Measurements from ENCODE around the gene EXOC7.

DNA sequence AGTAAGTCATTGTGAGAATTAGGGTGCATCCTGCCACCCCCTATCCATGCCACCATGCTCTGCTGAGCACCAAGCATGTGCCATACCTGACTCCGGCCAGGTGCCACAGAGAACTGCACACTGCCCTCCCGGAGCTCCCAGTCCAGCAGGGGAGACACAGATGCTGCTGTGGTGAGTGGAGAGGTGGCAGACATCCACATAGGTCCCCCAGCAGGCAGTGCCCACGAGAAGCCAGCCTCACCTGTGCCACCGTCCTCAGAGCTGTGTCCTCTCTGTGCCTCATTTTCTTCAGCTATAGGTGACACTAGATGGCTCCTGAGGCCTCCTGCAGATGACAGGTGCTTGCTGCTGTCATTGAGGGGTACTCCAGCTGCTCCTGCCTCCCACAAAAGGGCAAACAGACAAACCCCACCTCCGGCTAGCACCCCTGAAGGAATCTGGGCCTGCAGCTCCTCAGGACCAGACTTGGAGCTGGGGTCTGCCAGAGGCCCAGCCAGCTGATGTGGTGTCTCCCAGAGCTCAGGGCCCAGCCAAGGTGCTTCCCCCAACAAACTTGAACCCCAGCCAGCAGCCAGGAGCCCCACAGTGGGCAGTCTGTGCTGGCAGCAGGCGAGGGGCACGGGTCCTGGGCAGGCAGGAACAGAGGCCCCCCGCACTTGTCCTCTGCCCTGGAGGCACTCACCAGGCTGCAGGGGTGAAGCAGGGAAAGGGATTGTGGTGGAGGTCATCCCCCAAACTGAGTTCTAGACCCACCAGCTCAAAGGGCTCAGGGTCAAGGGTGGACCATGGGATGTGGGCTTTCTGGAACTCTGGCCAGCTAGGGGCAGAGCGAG is 20.4 kb upstream of the EXOC7 start:
- no peak for TF ChIP-seq POLR2AphosphoS5 (IDR thresholded peaks at IDR 0.05; ENCODE audit: borderline replicate concordance, low read depth, low read length)
- no peak for TF ChIP-seq EZH2 (IDR thresholded peaks at IDR 0.05)

All from SK-N-MC (cell line).